HepG2 (cell line): ENCODE measurements around the gene FEM1C. TPM values are rescaled to one million over a fixed set of nuclear protein-coding genes. Genes with fewer than 3 reads are reported as not detected.

ENCODE experiments used
- ATAC-seq: fragments of 200-7000 bp; cut with Tn5 transposase; 3 replicates; pipeline ENCODE4 v1.9.1; 2020; ENCODE audit warnings: mild to moderate bottlenecking, moderate library complexity
- BruUV-seq: library from RNA; stranded (reverse); fragments of 400-500 nt; replicated peaks from 2 replicates; lab custom pipeline; 2021; lab: Mats Ljungman, UMichigan
- CTCF ChIA-PET: fragments of 300-600 bp; formaldehyde crosslinking; extraction: SDS; loops from one replicate; lab custom pipeline; 2021; ENCODE audit warnings: low total read pairs, inconsistent platforms, low intra/inter-chr PET ratio; lab: Yijun Ruan, JAX
- POLR2A ChIA-PET: fragments of 350-600 bp; sonication (Branson Sonifier 250); formaldehyde crosslinking; loops from one replicate; lab custom pipeline; 2020; ENCODE audit warnings: antibody characterized with exemption, inconsistent platforms; lab: Yijun Ruan, JAX
- DNase-seq: peaks from one replicate; pipeline ENCODE4 v3.0.0-alpha.2; 2015; ENCODE audit warnings: low spot score
- FAIRE-seq: peaks from 3 replicates; lab custom pipeline; 2011; peaks lifted over from hg19 to GRCh38; lab: Jason Lieb, UNC
- H2AFZ ChIP-seq: one replicate; pipeline ENCODE4 v1.6.1; 2011; ENCODE audit warnings: low read length, inconsistent platforms
- H3K27ac ChIP-seq: fragments of 300-600 bp; 3 replicates; pipeline ENCODE4 v1.8.0; 2011; ENCODE audit warnings: mixed run types, mild to moderate bottlenecking, mixed read lengths, low read length, inconsistent platforms; ENCODE audit not compliant: insufficient read depth; ENCODE audit errors: extremely low read length
- H3K27me3 ChIP-seq, 2 experiments: fragments of 200-600 bp in 1 of 2; 2 replicates in 1 of 2; 3 replicates in 1 of 2; pipeline versions ENCODE4 v1.6.0 to v1.8.0; 2011; ENCODE audit warnings: low read length in 2 of 2, mild to moderate bottlenecking in 2 of 2, moderate library complexity in 2 of 2, inconsistent platforms in 1 of 2; ENCODE audit not compliant: insufficient read depth in 2 of 2, control insufficient read depth in 1 of 2
- H3K36me3 ChIP-seq, 2 experiments: fragments of 200-600 bp in 1 of 2; replicated peaks in 1 of 2; 2 replicates in 1 of 2; 3 replicates in 1 of 2; pipeline versions ENCODE4 v1.5.1 to v1.8.0; 2011; ENCODE audit warnings: low read length in 2 of 2, inconsistent platforms in 1 of 2; ENCODE audit not compliant: insufficient read depth in 2 of 2, control insufficient read depth in 1 of 2
- H3K4me1 ChIP-seq: 2 replicates; pipeline ENCODE4 v1.5.1; 2012; ENCODE audit warnings: low read length, inconsistent platforms; ENCODE audit not compliant: insufficient read depth
- H3K4me2 ChIP-seq: 2 replicates; pipeline ENCODE4 v1.6.0; 2011; ENCODE audit warnings: low read depth, low read length, inconsistent platforms
- H3K4me3 ChIP-seq, 3 experiments: fragments of 200-600 bp in 1 of 3; sonication (generic), shearing (Covaris generic) in 1 of 3; replicated peaks in 1 of 3; 2 replicates each; pipeline ENCODE4 v1.5.1; 2011 to 2016; ENCODE audit warnings: low read length in 3 of 3, inconsistent platforms in 2 of 3, low read depth in 2 of 3, mild to moderate bottlenecking in 2 of 3, control low read depth in 1 of 3, mixed read lengths in 1 of 3; ENCODE audit not compliant: insufficient read depth in 1 of 3
- H3K79me2 ChIP-seq: one replicate; pipeline ENCODE4 v1.6.1; 2011; ENCODE audit warnings: low read length, inconsistent platforms; ENCODE audit not compliant: insufficient read depth
- H3K9ac ChIP-seq: 2 replicates; pipeline ENCODE4 v1.6.0; 2011; ENCODE audit warnings: mild to moderate bottlenecking, low read depth, low read length, inconsistent platforms; ENCODE audit not compliant: insufficient read depth
- H3K9me3 ChIP-seq: 2 replicates; pipeline ENCODE4 v1.5.1; 2012; ENCODE audit warnings: mild to moderate bottlenecking, low read length
- H4K20me1 ChIP-seq: 2 replicates; pipeline ENCODE4 v1.6.0; 2011; ENCODE audit warnings: inconsistent platforms, mild to moderate bottlenecking, low read length, moderate library complexity; ENCODE audit not compliant: insufficient read depth
- ARID5B ChIP-seq: IDR thresholded peaks from 2 replicates; pipeline ENCODE4 v1.4.0; 2020; ENCODE audit warnings: mild to moderate bottlenecking, missing genetic modification reagents
- BHLHE40 ChIP-seq: IDR thresholded peaks from 2 replicates; pipeline ENCODE4 v1.6.1; 2011; ENCODE audit warnings: low read length, improper control_type of control experiment
- CENPT ChIP-seq: sonication (generic); formaldehyde crosslinking; IDR thresholded peaks from 2 replicates; pipeline ENCODE4 v1.8.0; 2022; ENCODE audit warnings: low read depth, mild to moderate bottlenecking, moderate library complexity, missing genetic modification reagents
- GMEB2 ChIP-seq: IDR thresholded peaks from 2 replicates; pipeline ENCODE4 v1.6.1; 2016; ENCODE audit warnings: missing biosample characterization, missing genetic modification reagents, low read depth
- NFIC ChIP-seq: IDR thresholded peaks from 2 replicates; pipeline ENCODE4 v1.6.1; 2012; ENCODE audit warnings: mild to moderate bottlenecking, low read length, inconsistent platforms
- NFKB2 ChIP-seq: sonication (generic); formaldehyde crosslinking; IDR thresholded peaks from 2 replicates; pipeline ENCODE4 v1.4.0; 2020; ENCODE audit warnings: missing genetic modification reagents, borderline replicate concordance
- SETDB1 ChIP-seq: sonication (generic); formaldehyde crosslinking; IDR thresholded peaks from 2 replicates; pipeline ENCODE4 v1.5.1; 2020; ENCODE audit warnings: missing genetic modification reagents, mild to moderate bottlenecking, borderline replicate concordance
- STAT5B ChIP-seq: sonication (generic); formaldehyde crosslinking; IDR thresholded peaks from 2 replicates; pipeline ENCODE4 v1.4.0; 2020; ENCODE audit warnings: missing genetic modification reagents
- TFAP4 ChIP-seq: sonication (generic); IDR thresholded peaks from 2 replicates; pipeline ENCODE4 v1.6.1; 2016; ENCODE audit warnings: low read depth, borderline replicate concordance
- ZFP36L2 ChIP-seq: sonication (generic); formaldehyde crosslinking; IDR thresholded peaks from 2 replicates; pipeline ENCODE4 v1.4.0; 2020; ENCODE audit warnings: missing genetic modification reagents
- ZFX ChIP-seq: sonication (generic); formaldehyde crosslinking; IDR thresholded peaks from 2 replicates; pipeline ENCODE4 v1.4.0; 2020; ENCODE audit warnings: mild to moderate bottlenecking, low read depth, missing genetic modification reagents, moderate library complexity
- ZNF143 ChIP-seq: sonication (generic); formaldehyde crosslinking; IDR thresholded peaks from 2 replicates; pipeline ENCODE4 v1.4.0; 2020; ENCODE audit warnings: missing genetic modification reagents
- ZNF546 ChIP-seq: sonication (generic); formaldehyde crosslinking; conservative IDR thresholded peaks from 2 replicates; pipeline ENCODE4 v1.8.1; 2023; ENCODE audit warnings: mild to moderate bottlenecking, missing genetic modification reagents
- ZNF580 ChIP-seq: IDR thresholded peaks from 2 replicates; pipeline ENCODE4 v1.6.1; 2016; ENCODE audit warnings: low read depth, borderline replicate concordance
- ZNF7 ChIP-seq: IDR thresholded peaks from 2 replicates; pipeline ENCODE4 v1.6.1; 2016; ENCODE audit warnings: missing biosample characterization, missing genetic modification reagents
- ZNF83 ChIP-seq: sonication (generic); formaldehyde crosslinking; IDR thresholded peaks from 2 replicates; pipeline ENCODE4 v1.4.0; 2020; ENCODE audit warnings: missing genetic modification reagents, mild to moderate bottlenecking, borderline replicate concordance
- ZSCAN12 ChIP-seq: sonication (generic); formaldehyde crosslinking; IDR thresholded peaks from 2 replicates; pipeline ENCODE4 v1.9.0; 2021; ENCODE audit warnings: mild to moderate bottlenecking, missing genetic modification reagents
- WGBS: methylation state at CpG from one replicate; pipeline ENCODE4 v1.1.6; 2017; ENCODE audit warnings: low lambda C conversion rate; 5-methylcytosine and 5-hydroxymethylcytosine counted together
- in situ Hi-C: cut with HindIII; loops from 2 replicates; pipeline ENCODE4 v1.10.0; 2017; ENCODE audit warnings: low pct_unique_long_range_greater_than_20kb; ENCODE audit not compliant: extremely low pct_ligation_motif_present
- intact Hi-C: fragments of 100-400 bp; cut with micrococcal nuclease; formaldehyde crosslinking; loops from one replicate; pipeline ENCODE4 v1.10.0; 2022; ENCODE audit not compliant: unreplicated experiment
- polyA plus RNA-seq, 8 experiments: library from polyadenylated mRNA; depleted of rRNA in 3 of 8; stranded (reverse) in 7 of 8; unstranded in 1 of 8; fragments of >200 nt; fragmentation: Illumina TruSeq in 4 of 8; extraction: Trizol in 4 of 8; gene quantifications; 2 replicates each; pipeline versions ENCODE4 v1.2.1 to v1.2.3, GENCODE V29; 2011 to 2016; ENCODE audit warnings: low read depth in 4 of 8, missing spikeins in 1 of 8, mixed read lengths in 1 of 8; ENCODE audit not compliant: insufficient read depth in 1 of 8
- total RNA-seq, 5 experiments: library from RNA; depleted of rRNA; stranded (reverse); fragments of >200 nt; fragmentation: Illumina TruSeq; extraction: Trizol; gene quantifications; 2 replicates each; pipeline ENCODE4 v1.2.3, GENCODE V29; 2016; ENCODE audit warnings: low read depth in 1 of 5

The FEM1C gene
- total and polyA plus RNA-seq, 2 of the 13 experiments (the other 11 are each of a cell fraction or from before 2014, with no cell fraction given), result 5.5 to 8.3 TPM

GRCh38 chr5:115496936-115497576 is 47.5 kb downstream of the FEM1C start:
- POLR2A ChIA-PET, result no interaction called here
- no peak for FAIRE-seq
- intact Hi-C loops, result no loop called here

More at GRCh38 chr5:115496936-115497576, 47.5 kb downstream of the FEM1C start:
- TF ChIP-seq ZFP36L2 (CRISPR knock-in tag) (no peak), ZNF580 (no peak), BHLHE40 (no peak), ZNF83 (CRISPR knock-in tag) (no peak), ZFX (no peak), NFIC (no peak), CENPT (CRISPR knock-in tag) (no peak), GMEB2 (CRISPR knock-in tag) (no peak), ZNF546 (no peak), SETDB1 (CRISPR knock-in tag) (no peak), ZNF7 (CRISPR knock-in tag) (no peak), TFAP4 (no peak), ARID5B (CRISPR knock-in tag) (no peak), STAT5B (no peak), NFKB2 (CRISPR knock-in tag) (no peak), ZNF143 (CRISPR knock-in tag) (no peak), ZSCAN12 (CRISPR knock-in tag) (no peak)
- ATAC-seq (no peak), DNase-seq (no peak)
- Histone ChIP-seq H3K4me1 (no peaks in the 10 kb centered on the region), H3K36me3 (no peaks in the 10 kb centered on the region), H3K79me2 (no peaks in the 10 kb centered on the region), H3K4me3 (no peak overlapping the region), H2AFZ (no peak overlapping the region), H3K9ac (no peak overlapping the region), H3K9me3 (no peaks in the 10 kb centered on the region), H3K27ac (no peak overlapping the region), H4K20me1 (no peaks in the 10 kb centered on the region), H3K27me3 (peaks cover 0 to 11% of the 10 kb centered on the region in 2 experiments; a peak in 2 of 5 replicates), H3K4me2 (no peak overlapping the region)
- BruUV-seq, result no TSS peak
- CTCF ChIA-PET, result no interaction called here
- in situ Hi-C loops, result no loop called here
- WGBS, result 1% methylated on average over 3 of the region's 5 CpGs
